Measurements from ENCODE around the gene CYTH4. TPM values are rescaled to one million over a fixed set of nuclear protein-coding genes. Genes with fewer than 3 reads are reported as not detected.

The CYTH4 gene
- polyA plus RNA-seq, 1 experiment, result not detected

GRCh38 chr22:37343863-37344734, 61.8 kb downstream of the CYTH4 start:
- peaks cover 2% of the 10 kb centered on the region for H3K27me3 ChIP-seq (ENCODE audit: control insufficient read depth, insufficient read depth, low read length)
- no peak for DNase-seq (ENCODE audit: low read depth)
- no peak for TF ChIP-seq CTCF (IDR thresholded peaks at IDR 0.05; ENCODE audit: insufficient read depth, low read depth, low read length)
- H3K4me3 ChIP-seq (ENCODE audit: low read depth, low read length), result no peak overlapping the region
- CTCF ChIA-PET, result no interaction called here
- POLR2A ChIA-PET, result no interaction called here
- H3K36me3 ChIP-seq (ENCODE audit: control insufficient read depth, insufficient read depth, low read length), result no peaks in the 10 kb centered on the region

GRCh38 chr22:37344735-37345449, 62.6 kb downstream of the CYTH4 start:
- no peak for DNase-seq (ENCODE audit: low read depth)
- ChIA-PET CTCF (no interaction called here), POLR2A (no interaction called here)
- Histone ChIP-seq H3K4me3 (ENCODE audit: low read depth, low read length) (no peak overlapping the region), H3K36me3 (ENCODE audit: control insufficient read depth, insufficient read depth, low read length) (no peaks in the 10 kb centered on the region), H3K27me3 (ENCODE audit: control insufficient read depth, insufficient read depth, low read length) (peaks cover 2% of the 10 kb centered on the region)
- TF ChIP-seq CTCF (IDR thresholded peaks at IDR 0.05; ENCODE audit: insufficient read depth, low read depth, low read length), result no peak

GRCh38 chr22:37345863-37346504, 63.7 kb downstream of the CYTH4 start:
- peak; percentile 96 for DNase-seq (ENCODE audit: low read depth)
- TF ChIP-seq CTCF (IDR thresholded peaks at IDR 0.05; ENCODE audit: insufficient read depth, low read depth, low read length), result no peak
- no peaks in the 10 kb centered on the region for H3K36me3 ChIP-seq (ENCODE audit: control insufficient read depth, insufficient read depth, low read length)
- H3K27me3 ChIP-seq (ENCODE audit: control insufficient read depth, insufficient read depth, low read length), result peaks cover 1% of the 10 kb centered on the region
- POLR2A ChIA-PET, result no interaction called here
- H3K4me3 ChIP-seq (ENCODE audit: low read depth, low read length), result no peak overlapping the region
- CTCF ChIA-PET, result interaction anchor here (0.7 to 2.3 kb wide), 3 partner anchors 13 to 83 kb away, joined by 3 to 6 read pairs (median 6); no protein-coding TSS in a partner anchor

DNA sequence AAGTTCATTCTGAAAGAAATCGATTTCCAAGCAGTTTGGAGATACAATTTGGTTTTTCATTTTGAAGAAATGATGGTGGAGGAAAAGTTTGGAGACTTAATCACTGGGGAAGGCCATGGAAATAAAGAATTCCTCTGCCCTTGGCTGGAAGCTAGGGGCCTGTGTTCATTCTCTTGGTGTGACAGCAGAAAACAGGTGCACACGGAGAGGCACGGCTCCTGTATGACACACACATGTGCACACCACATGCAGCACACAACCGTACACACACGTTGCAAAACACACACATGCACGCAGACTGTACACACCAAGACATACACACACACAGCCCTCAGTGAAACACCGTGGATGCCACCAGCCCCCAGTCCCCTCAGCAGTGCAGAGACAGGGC, 64.2 kb downstream of the CYTH4 start:
- Histone ChIP-seq H3K36me3 (ENCODE audit: control insufficient read depth, insufficient read depth, low read length) (no peaks in the 10 kb centered on the region), H3K27me3 (ENCODE audit: control insufficient read depth, insufficient read depth, low read length) (no peaks in the 10 kb centered on the region; the same call in 1 of the 2 replicates), H3K4me3 (ENCODE audit: low read depth, low read length) (no peak overlapping the region)
- TF ChIP-seq CTCF (IDR thresholded peaks at IDR 0.05; ENCODE audit: insufficient read depth, low read depth, low read length), result no peak
- CTCF ChIA-PET, result interaction anchor here (0.7 to 2.3 kb wide), 3 partner anchors 13 to 82 kb away, joined by 3 to 6 read pairs (median 6); no protein-coding TSS in a partner anchor
- POLR2A ChIA-PET, result no interaction called here
- DNase-seq (ENCODE audit: low read depth), result no peak
